ENCODE results near the gene MRPL48. TPM values are rescaled to one million over a fixed set of nuclear protein-coding genes. Genes with fewer than 3 reads are reported as not detected.

Gene MRPL48
- total RNA-seq, 1 donor from 2014 or later = 35.9 TPM

DNA sequence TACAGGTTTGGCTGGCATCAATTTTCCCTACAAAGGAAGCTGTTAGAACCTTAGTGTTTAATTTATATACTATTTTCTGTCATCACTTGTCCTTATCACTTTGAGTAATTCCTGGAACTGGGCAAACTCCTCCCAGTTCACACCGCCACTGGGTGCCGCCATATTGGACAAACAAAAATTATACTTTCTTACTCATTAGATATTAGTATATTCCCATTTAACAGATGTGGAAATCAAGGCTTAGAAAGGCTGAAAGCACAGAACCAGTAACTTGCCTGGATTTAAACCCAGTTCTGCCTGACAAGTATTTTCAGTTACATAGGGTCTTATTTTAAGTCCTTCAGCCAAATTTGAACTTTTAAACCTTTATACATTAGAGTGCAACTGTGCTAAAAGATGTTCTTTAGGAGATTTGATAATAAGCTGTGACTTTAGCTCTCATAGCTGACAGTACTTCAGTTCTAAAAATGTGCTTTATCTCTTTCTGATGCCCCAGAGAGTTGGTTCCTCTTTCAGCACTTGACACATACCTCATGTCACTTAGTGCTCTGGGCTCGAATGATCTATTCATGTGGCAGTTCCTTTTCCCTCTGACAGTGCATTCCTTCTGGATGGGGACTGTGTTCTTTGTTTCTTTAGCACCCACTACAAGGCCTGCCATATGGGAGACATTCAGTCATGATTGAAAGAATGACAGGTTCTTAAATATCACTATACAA lies 63.5 kb downstream of the MRPL48 start:
- peaks cover 3% of the 10 kb centered on the region for H3K4me1 Mint-ChIP-seq (ENCODE audit: unreplicated experiment)

DNA sequence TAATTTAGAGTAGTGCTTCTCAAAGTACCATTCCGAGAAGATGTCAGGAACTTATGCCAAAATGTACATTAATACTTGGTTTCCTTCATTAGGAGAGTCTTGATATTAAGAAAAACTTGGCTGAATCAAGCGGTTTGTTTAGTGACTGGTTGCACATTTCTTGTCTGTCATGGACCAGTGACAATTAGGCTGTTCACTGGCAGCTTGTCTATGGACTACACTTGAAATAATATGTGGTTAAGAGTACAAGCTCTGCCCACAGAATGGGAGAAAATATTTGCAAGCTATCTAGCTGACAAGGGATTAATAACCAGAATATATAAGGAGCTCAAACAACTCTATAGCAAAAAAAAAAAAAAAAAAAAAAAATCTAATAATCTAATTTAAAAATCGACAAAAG lies 64.4 kb downstream of the MRPL48 start:
- H3K4me1 Mint-ChIP-seq (ENCODE audit: unreplicated experiment) = peaks cover 3% of the 10 kb centered on the region
- H3K9me3 Mint-ChIP-seq = no peaks in the 10 kb centered on the region
- H3K4me3 Mint-ChIP-seq = no peak overlapping the region
- H3K36me3 Mint-ChIP-seq = peaks cover 6% of the 10 kb centered on the region
- TF ChIP-seq, protein P1, sequence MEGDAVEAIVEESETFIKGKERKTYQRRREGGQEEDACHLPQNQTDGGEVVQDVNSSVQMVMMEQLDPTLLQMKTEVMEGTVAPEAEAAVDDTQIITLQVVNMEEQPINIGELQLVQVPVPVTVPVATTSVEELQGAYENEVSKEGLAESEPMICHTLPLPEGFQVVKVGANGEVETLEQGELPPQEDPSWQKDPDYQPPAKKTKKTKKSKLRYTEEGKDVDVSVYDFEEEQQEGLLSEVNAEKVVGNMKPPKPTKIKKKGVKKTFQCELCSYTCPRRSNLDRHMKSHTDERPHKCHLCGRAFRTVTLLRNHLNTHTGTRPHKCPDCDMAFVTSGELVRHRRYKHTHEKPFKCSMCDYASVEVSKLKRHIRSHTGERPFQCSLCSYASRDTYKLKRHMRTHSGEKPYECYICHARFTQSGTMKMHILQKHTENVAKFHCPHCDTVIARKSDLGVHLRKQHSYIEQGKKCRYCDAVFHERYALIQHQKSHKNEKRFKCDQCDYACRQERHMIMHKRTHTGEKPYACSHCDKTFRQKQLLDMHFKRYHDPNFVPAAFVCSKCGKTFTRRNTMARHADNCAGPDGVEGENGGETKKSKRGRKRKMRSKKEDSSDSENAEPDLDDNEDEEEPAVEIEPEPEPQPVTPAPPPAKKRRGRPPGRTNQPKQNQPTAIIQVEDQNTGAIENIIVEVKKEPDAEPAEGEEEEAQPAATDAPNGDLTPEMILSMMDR (conservative IDR thresholded peaks at IDR 0.05) = no peak
- H3K27ac Mint-ChIP-seq = no peak overlapping the region
- DNase-seq (ENCODE audit: extremely low spot score, unreplicated experiment) = no peak
- H3K27me3 Mint-ChIP-seq = no peaks in the 10 kb centered on the region

More for the DNA sequence above, 63.5 kb downstream of the MRPL48 start:
- Mint-ChIP-seq H3K9me3 (no peaks in the 10 kb centered on the region), H3K36me3 (peaks cover 7% of the 10 kb centered on the region), H3K27me3 (no peaks in the 10 kb centered on the region), H3K27ac (no peak overlapping the region), H3K4me3 (no peak overlapping the region)
- no peak for DNase-seq (ENCODE audit: extremely low spot score, unreplicated experiment)
- TF ChIP-seq, protein P1 (conservative IDR thresholded peaks at IDR 0.05) = no peak

DNA sequence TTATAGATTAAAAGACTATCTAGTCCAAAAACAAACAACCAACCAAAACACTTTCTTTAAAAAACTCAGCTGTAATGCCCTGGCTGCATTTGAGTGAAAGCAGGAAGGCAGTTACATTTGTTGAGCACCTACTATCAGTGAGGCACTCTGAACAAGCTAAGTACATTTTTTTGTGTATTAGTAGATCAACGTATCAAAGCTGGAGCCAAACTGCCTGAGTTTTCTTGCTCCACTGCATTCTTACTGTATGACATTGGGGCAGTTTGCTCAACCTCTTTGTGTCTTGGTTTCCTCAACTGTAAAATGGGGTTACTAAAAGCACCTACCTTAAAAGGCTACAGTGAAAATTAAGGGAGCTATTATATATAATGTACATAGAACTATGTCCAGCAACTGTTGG lies 67.0 kb downstream of the MRPL48 start:
- peaks cover 11% of the 10 kb centered on the region for H3K36me3 Mint-ChIP-seq
- no peak overlapping the region for H3K4me3 Mint-ChIP-seq
- H3K9me3 Mint-ChIP-seq = no peaks in the 10 kb centered on the region
- H3K27me3 Mint-ChIP-seq = no peaks in the 10 kb centered on the region
- H3K27ac Mint-ChIP-seq = no peak overlapping the region
- H3K4me1 Mint-ChIP-seq (ENCODE audit: unreplicated experiment) = peaks cover 3% of the 10 kb centered on the region
- DNase-seq (ENCODE audit: extremely low spot score, unreplicated experiment) = no peak
- TF ChIP-seq, protein P1 (conservative IDR thresholded peaks at IDR 0.05) = no peak

DNA sequence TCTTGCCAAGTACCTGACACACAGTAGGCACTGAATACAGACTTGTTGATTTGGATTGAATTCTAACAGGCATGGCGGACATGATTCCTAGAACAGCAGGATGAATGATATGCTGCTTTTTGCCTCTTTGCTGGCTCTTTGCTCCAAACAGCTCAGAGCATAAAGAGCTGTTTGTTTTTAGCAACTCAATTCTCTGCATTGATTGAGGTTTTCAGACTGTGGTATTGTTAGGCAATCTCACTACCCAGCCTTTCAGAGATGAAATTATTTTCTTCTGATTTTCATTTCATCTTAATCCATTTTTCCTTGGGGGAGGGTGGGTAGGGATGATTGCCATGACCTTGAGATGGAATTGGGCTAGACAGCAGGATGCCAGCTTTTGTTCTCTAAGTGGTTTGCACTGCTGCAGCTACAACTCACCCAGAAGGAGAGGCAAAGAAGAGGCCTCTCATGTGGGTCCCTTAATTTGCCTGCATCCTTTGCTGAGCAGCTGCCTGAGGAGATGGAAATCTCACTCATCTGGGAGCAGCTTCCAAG lies 68.4 kb downstream of the MRPL48 start:
- no peak overlapping the region for H3K27ac Mint-ChIP-seq
- H3K9me3 Mint-ChIP-seq = no peaks in the 10 kb centered on the region
- peaks cover 17% of the 10 kb centered on the region for H3K36me3 Mint-ChIP-seq
- no peak for DNase-seq (ENCODE audit: extremely low spot score, unreplicated experiment)
- no peak overlapping the region for H3K4me3 Mint-ChIP-seq
- no peaks in the 10 kb centered on the region for H3K27me3 Mint-ChIP-seq
- TF ChIP-seq, protein P1 (conservative IDR thresholded peaks at IDR 0.05) = no peak
- H3K4me1 Mint-ChIP-seq (ENCODE audit: unreplicated experiment) = peaks cover 3% of the 10 kb centered on the region

DNA sequence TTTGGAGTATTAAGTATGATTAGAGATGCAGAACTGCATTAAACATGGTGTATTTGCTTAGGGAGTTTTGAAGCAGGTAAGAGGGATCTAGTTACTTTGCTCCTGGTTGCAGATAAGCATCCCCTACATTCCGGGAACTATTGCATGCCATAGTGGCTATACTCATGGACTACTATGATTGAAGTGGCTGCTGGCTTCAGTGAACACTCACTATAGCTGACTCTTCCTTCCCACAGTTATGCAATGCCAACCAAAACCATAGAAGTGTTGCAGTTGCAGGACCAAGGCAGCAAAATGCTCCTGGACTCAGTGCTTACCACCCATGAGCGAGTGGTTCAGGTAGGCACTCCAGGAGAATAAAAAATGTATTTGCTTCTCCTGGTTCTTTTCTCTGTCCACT lies 72.0 kb downstream of the MRPL48 start:
- Mint-ChIP-seq H3K4me3 (no peak overlapping the region), H3K27me3 (no peaks in the 10 kb centered on the region), H3K27ac (no peak overlapping the region), H3K4me1 (ENCODE audit: unreplicated experiment) (peaks cover 3% of the 10 kb centered on the region), H3K36me3 (peaks cover 27% of the 10 kb centered on the region), H3K9me3 (no peaks in the 10 kb centered on the region)
- no peak for DNase-seq (ENCODE audit: extremely low spot score, unreplicated experiment)
- TF ChIP-seq, protein P1 (conservative IDR thresholded peaks at IDR 0.05) = no peak

Measured in type B pancreatic cell (in vitro differentiated cells).